Stimulated activated CD4-positive, alpha-beta T cell treated with anti-CD3 and anti-CD28 coated beads, Interleukin-4, amount 100 ng/mL, for 48 hours (primary cell): ENCODE data around the gene BTAF1.
A peak's percentile ranks its signal among the peaks of the same experiment; 100 is the strongest.

Experiments used
- DNase-seq, 2 donors: peaks; one replicate each; pipeline ENCODE4 v3.0.0-alpha.2; 2020; ENCODE audit warnings: low read depth in 2 of 2

Gene BTAF1

GRCh38 chr10:91908337-91909116 lies 15.0 kb upstream of the BTAF1 start:
- peak; percentile 51 to 64 for DNase-seq

DNA sequence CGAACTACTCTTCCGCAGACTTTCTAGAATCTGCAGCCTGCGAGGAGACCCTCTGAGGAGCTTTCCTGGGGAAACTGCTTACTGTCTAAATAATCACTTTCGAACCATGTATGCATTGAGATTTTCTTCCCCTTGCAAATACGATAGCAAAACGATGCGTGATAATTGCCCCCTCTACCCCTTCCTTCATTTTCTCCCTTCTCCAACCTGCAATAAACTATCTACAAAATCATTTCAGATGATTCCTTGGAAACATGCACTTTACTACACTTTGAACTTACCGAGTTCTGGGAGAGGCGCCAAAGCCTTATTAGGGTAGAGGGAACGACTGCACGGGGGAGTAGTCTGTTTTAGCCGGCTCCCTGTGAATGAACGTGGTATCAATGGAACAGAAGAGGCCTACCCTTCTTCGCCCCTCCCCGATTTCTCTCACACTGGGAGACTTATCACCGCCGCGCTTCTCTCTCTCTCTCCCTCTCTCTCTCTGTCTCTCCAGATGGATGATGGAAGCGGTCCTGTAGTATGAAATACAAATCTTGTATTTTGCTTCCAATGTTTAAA lies 14.4 kb upstream of the BTAF1 start, which contains the start of gene FGFBP3:
Gene FGFBP3, minus strand, starts transcription at position 370 of the 561 bp plus-strand sequence. CDS start 517 bp downstream, outside the sequence.
- peak in 1 of 2 donors; percentile 31 for DNase-seq

- DNase-seq: no peak
These were observed 13.1 kb upstream of the BTAF1 start for GRCh38 chr10:91910467-91910866.

DNA sequence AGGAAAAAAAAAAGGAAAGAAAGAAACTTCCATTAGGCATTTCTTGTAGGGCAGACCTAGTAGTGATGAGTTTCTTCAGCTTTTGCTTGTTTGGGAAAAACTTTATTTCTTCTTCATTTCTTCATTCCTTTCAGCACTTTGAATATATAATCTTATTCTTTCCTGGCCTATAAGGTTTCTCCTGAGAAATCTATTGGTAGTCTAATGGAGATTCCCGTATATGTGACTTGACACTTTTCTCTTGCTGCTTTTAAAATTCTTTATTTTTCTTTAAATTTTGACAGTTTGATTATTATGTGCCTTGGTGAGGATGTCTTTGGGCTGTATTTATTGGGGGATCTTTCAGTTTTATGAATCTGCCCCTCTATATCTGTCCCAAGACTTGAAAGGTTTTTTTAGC lies 3.9 kb upstream of the BTAF1 start:
- DNase-seq: no peak

GRCh38 chr10:91924212-91925021 lies 847 bp downstream of the BTAF1 start:
- no peak for DNase-seq

DNA sequence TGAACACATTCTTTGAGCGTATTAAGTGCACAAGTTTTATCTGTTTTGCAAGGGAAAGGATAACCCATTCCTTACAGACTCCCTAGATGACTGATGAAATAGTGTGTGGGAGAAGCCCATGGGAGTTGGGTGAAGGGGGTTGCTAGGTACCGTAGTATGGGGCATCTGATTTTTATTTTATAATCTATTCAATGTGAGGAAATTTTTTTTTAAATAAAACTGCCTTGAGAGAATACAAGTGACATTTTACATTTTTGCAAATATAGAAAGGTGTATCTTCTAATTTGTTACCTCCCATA lies 1.4 kb downstream of the BTAF1 start:
- no peak for DNase-seq

DNA sequence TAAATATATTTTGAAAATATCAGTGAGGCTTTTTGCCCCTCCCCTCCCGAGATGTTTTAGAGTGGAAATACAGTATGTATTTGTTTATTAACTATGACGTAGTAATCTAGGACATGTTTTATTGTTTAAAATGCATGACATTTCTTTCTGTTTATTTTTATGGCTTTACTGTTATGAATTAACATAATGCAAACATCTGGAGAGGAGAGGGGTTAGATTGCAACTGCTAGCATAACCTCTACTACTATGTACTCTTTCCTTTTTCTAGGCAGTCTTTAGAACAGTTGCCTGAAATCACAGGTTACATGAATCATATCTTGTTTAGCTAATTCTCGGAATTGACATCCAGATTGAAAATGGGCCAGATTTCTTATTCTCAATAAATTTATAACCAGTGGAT lies 7.4 kb downstream of the BTAF1 start:
- no peak for DNase-seq

- DNase-seq: no peak
These were observed 8.1 kb downstream of the BTAF1 start for GRCh38 chr10:91931526-91932190.

- DNase-seq: no peak
These were observed 9.2 kb downstream of the BTAF1 start for GRCh38 chr10:91932737-91933136.

DNA sequence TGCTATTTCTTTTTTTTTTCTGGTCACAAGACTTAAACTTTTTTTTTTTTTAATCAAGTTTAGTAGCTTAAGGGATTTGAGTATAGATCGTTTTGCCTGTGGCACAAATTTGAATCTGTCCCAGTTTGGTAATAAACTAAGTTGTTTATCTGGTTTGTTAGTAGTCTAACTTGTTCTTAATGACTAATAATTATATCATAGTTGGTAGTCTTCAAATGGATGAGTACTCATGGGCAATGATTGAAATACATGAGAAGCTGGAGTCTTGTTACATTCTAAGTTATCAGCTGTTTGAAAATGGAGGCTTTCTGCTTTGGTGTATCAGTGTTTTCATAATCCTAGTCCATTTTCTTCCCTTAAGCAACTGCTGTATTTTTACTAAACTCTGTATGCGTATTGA lies 12.3 kb downstream of the BTAF1 start:
- no peak for DNase-seq

GRCh38 chr10:91939653-91940052 lies 16.1 kb downstream of the BTAF1 start:
- no peak for DNase-seq

DNA sequence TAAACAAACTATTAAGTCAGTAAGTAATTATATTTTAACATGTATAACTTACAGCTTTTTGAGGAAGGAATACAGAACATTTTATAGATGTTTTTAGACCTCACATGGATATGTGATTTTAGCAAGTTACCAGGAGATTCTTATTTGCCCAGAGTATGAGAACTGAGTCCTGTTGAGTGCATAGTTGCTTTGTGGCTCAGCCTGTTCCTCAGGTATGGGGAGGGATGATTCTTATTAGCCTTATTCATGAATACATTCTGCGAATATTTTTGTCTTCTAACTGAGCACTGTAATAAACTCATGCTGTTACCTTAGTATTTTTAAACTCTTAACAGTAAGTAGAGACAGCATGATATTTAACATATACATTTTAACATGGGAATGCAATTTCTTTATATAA lies 17.9 kb downstream of the BTAF1 start:
- no peak for DNase-seq

DNA sequence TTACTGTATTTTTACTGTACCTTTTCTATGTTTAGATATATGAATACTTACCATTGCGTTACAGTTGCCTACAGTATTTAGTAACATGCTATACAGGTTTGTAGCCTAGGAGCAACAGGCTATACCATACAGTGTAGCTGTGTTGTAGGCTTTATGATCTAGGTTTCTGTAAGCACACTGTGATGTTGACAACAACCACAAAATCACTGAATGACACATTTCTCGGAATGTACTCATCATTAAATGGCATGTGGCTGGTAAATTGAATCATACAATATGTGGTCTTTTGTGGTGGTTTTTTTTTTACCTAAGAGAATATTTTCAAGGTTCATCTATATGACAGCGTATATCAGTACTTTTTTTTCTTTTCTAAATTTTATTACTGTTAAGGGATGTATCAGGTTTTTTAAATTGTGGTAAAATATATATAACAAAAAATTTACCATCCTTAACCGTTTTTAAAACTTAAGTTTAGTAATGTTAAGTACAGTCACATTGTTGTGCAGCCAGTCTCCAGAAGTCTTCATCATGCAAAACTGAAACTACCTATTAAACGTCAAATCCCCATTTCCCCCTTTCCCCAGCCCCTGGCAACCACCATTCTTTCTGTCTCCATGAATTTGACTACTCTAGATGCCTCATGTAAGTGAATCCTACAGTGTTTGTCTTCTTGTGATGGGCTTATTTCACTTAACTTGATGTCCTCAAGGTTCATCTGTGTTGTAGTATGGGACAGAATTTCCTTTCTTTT lies 21.5 kb downstream of the BTAF1 start:
- peak in 1 of 2 donors; percentile 8 for DNase-seq

GRCh38 chr10:91953600-91954160 lies 30.1 kb downstream of the BTAF1 start:
- no peak for DNase-seq

DNA sequence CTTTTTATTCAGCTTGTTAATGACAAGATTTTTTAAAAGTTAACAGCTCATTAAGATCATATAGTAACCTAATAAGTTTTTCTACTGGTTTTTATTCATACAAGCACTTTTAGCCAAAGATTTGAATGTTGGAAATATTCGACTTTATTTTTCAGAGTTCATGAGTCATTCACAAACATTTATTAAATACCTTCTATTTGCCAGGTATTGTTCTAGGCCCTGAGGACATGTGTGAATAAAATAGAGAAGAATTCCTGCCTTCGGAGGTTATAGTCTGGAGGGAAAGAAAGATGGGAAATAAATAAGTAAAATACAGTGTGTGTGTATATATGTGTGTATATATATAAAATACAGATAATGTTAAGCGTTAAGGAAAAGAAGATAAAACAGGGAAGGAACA lies 31.5 kb downstream of the BTAF1 start:
- no peak for DNase-seq

GRCh38 chr10:91957091-91957490 lies 33.5 kb downstream of the BTAF1 start:
- DNase-seq: no peak

DNA sequence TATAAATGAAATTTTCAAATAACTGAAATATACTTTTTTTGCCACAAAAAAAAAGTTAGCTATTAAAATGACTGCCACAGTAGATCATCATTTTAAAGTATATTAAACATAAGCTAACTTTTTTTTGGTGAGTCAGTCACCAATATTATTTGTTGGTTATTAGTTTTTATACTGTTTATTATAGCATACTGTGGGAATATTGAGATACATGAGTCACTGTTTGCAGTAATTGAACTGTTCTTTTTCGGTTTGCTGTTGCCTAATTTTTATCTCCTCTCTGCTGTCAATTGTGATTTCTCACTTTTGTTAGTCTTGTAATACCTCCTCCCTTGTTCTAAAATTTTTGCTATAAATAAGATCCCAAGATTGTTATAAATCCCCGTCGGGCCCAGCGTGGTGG lies 45.7 kb downstream of the BTAF1 start:
- DNase-seq: no peak

DNA sequence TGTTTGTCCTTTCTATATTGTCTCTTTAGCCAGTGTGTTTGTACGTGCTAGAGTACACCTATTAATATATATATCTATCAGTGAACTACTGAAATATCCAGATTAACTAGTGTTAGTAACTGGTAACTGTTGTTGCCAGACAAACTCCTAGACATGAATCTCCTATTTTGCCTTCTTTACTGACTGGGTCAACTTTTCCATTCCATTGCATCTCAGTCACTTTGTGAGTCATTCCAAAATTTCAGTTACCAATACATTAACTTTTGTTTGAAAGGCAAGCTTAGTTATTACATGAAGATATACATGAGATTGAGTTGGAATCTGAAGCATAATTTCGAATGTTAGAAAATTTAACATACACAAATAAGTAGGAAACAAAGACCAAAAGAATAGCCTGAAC lies 51.4 kb downstream of the BTAF1 start:
- DNase-seq: no peak

GRCh38 chr10:91975438-91975837 lies 51.9 kb downstream of the BTAF1 start:
- no peak for DNase-seq

- DNase-seq: no peak
These were observed 52.9 kb downstream of the BTAF1 start for GRCh38 chr10:91976317-91977051.

- DNase-seq: no peak
These were observed 53.9 kb downstream of the BTAF1 start for GRCh38 chr10:91977491-91977890.
